K562 (cell line): ENCODE measurements around the gene UPK3A. TPM values are rescaled to one million over a fixed set of nuclear protein-coding genes. Genes with fewer than 3 reads are reported as not detected.

Source experiments
- CBFA2T3 ChIP-seq: fragments of 450-650 bp; IDR thresholded peaks from 2 replicates; pipeline ENCODE4 v1.6.1; 2017
- FIP1L1 ChIP-seq: fragments of 200-400 bp; formaldehyde crosslinking; IDR thresholded peaks from 2 replicates; pipeline ENCODE4 v1.6.1; 2018; ENCODE audit warnings: mild to moderate bottlenecking, low read depth, low read length; ENCODE audit not compliant: poor library complexity, severe bottlenecking
- FOXM1 ChIP-seq, 2 experiments: fragments of 450-650 bp in 1 of 2; sonication (generic) in 1 of 2; formaldehyde crosslinking in 1 of 2; IDR thresholded peaks; 2 replicates each; pipeline versions ENCODE4 v1.6.1 to v1.9.0; 2017 to 2022; ENCODE audit warnings: low read depth in 2 of 2, mild to moderate bottlenecking in 2 of 2, missing genetic modification reagents in 1 of 2, moderate library complexity in 1 of 2
- GATA2 ChIP-seq: sonication (generic); formaldehyde crosslinking; IDR thresholded peaks from 2 replicates; pipeline ENCODE4 v1.4.0; 2020; ENCODE audit warnings: mild to moderate bottlenecking, missing genetic modification reagents
- MAFG ChIP-seq: fragments of 450-650 bp; conservative IDR thresholded peaks from 2 replicates; pipeline ENCODE4 v1.6.1; 2016; ENCODE audit warnings: missing genetic modification characterization, missing compliant biosample characterization
- MCM7 ChIP-seq, 2 experiments: fragments of 450-650 bp; IDR thresholded peaks; 2 replicates each; pipeline ENCODE4 v1.6.1; 2016 to 2018
- NCOA6 ChIP-seq: fragments of 450-650 bp; IDR thresholded peaks from 2 replicates; pipeline ENCODE4 v1.6.1; 2017; ENCODE audit warnings: mild to moderate bottlenecking
- PCBP2 ChIP-seq: fragments of 200-400 bp; formaldehyde crosslinking; IDR thresholded peaks from 2 replicates; pipeline ENCODE4 v1.6.1; 2018; ENCODE audit warnings: low read length, low read depth, mild to moderate bottlenecking, moderate library complexity; ENCODE audit not compliant: poor library complexity, severe bottlenecking
- PHF21A ChIP-seq: fragments of 450-650 bp; IDR thresholded peaks from 2 replicates; pipeline ENCODE4 v1.6.1; 2017; ENCODE audit warnings: low read depth, borderline replicate concordance
- POLR2AphosphoS5 ChIP-seq: IDR thresholded peaks from 2 replicates; pipeline ENCODE4 v1.6.1; 2011; ENCODE audit warnings: mild to moderate bottlenecking, low read depth, low read length, moderate library complexity; ENCODE audit not compliant: control insufficient read depth, insufficient read depth
- SP2 ChIP-seq: IDR thresholded peaks from 2 replicates; pipeline ENCODE4 v1.6.1; 2011; ENCODE audit warnings: mild to moderate bottlenecking, low read depth, low read length, moderate library complexity; ENCODE audit not compliant: poor library complexity, severe bottlenecking; ENCODE audit errors: extremely low read depth
- STAT5A ChIP-seq: IDR thresholded peaks from 2 replicates; pipeline ENCODE4 v1.6.1; 2012; ENCODE audit warnings: low read length, inconsistent platforms, borderline replicate concordance
- TCFL5 ChIP-seq: fragments of 250-450 bp; sonication (Bioruptor Pico); conservative IDR thresholded peaks from 2 replicates; pipeline ENCODE4 v1.6.1; 2021; ENCODE audit warnings: mild to moderate bottlenecking, moderate library complexity, matching md5 sums
- ZFP30 ChIP-seq: fragments of 250-450 bp; sonication (Bioruptor Pico); IDR thresholded peaks from 2 replicates; pipeline ENCODE4 v1.8.0; 2022; ENCODE audit warnings: moderate library complexity, mild to moderate bottlenecking, inconsistent platforms, borderline replicate concordance
- ZNF121 ChIP-seq: sonication (generic); formaldehyde crosslinking; conservative IDR thresholded peaks from 2 replicates; pipeline ENCODE4 v1.8.0; 2022; ENCODE audit warnings: missing genetic modification reagents
- ZNF143 ChIP-seq: sonication (generic); formaldehyde crosslinking; IDR thresholded peaks from 2 replicates; pipeline ENCODE4 v1.9.0; 2022; ENCODE audit warnings: mild to moderate bottlenecking, missing genetic modification reagents
- ZNF184 ChIP-seq: sonication (generic); formaldehyde crosslinking; IDR thresholded peaks from 2 replicates; pipeline ENCODE4 v1.5.0; 2020; ENCODE audit warnings: missing genetic modification reagents
- ZNF232 ChIP-seq: sonication (generic); formaldehyde crosslinking; IDR thresholded peaks from 2 replicates; pipeline ENCODE4 v1.8.0; 2022; ENCODE audit warnings: mild to moderate bottlenecking, missing genetic modification reagents
- polyA plus RNA-seq, 8 experiments: library from polyadenylated mRNA; depleted of rRNA in 4 of 8; stranded (reverse) in 5 of 8; unstranded in 3 of 8; fragments of >200 nt; fragmentation: Nextera tagmentation in 2 of 8; fragmentation: Illumina TruSeq in 1 of 8; extraction: Ambion mirVana in 2 of 8; extraction: Trizol in 1 of 8; gene quantifications; 2 replicates each; pipeline versions ENCODE4 v1.2.1 to v1.2.3, GENCODE V29; 2011 to 2014; ENCODE audit warnings: inconsistent platforms in 1 of 8, missing spikeins in 1 of 8
- total RNA-seq, 7 experiments: library from RNA; depleted of rRNA in 6 of 7; stranded (reverse); fragments of >200 nt in 6 of 7; fragmentation: Illumina TruSeq in 2 of 7; extraction: Trizol in 2 of 7; gene quantifications; 2 replicates each; pipeline versions ENCODE4 v1.2.1 to v1.2.3, GENCODE V29; 2011 to 2021; ENCODE audit warnings: low replicate concordance in 1 of 7
- TF ChIP-seq, protein P1 (sequence below), 2 experiments: fragments of 200-800 bp in 1 of 2; sonication (Bioruptor generic) in 1 of 2; sonication (generic) in 1 of 2; formaldehyde crosslinking in 1 of 2; IDR thresholded peaks in 1 of 2; conservative IDR thresholded peaks in 1 of 2; 2 replicates each; pipeline versions ENCODE4 v1.5.0 to v1.6.1; 2016 to 2020; ENCODE audit warnings: missing compliant biosample characterization in 1 of 2, missing genetic modification characterization in 1 of 2, missing genetic modification reagents in 1 of 2
- TF ChIP-seq, protein P2 (sequence below): fragments of 450-650 bp; IDR thresholded peaks from 2 replicates; pipeline ENCODE4 v1.6.1; 2016; ENCODE audit warnings: low read depth, mild to moderate bottlenecking, moderate library complexity
- TF ChIP-seq, protein P3 (sequence below): fragments of 450-650 bp; formaldehyde crosslinking; IDR thresholded peaks from 2 replicates; pipeline ENCODE4 v1.4.0; 2022; ENCODE audit warnings: missing genetic modification characterization
- TF ChIP-seq, protein P4 (sequence below): sonication (generic); IDR thresholded peaks from 2 replicates; pipeline ENCODE4 v1.6.1; 2016

The UPK3A gene
- total and polyA plus RNA-seq, 9 of the 15 experiments (the other 6 are each of a cell fraction or from before 2014, with no cell fraction given) = not detected

DNA sequence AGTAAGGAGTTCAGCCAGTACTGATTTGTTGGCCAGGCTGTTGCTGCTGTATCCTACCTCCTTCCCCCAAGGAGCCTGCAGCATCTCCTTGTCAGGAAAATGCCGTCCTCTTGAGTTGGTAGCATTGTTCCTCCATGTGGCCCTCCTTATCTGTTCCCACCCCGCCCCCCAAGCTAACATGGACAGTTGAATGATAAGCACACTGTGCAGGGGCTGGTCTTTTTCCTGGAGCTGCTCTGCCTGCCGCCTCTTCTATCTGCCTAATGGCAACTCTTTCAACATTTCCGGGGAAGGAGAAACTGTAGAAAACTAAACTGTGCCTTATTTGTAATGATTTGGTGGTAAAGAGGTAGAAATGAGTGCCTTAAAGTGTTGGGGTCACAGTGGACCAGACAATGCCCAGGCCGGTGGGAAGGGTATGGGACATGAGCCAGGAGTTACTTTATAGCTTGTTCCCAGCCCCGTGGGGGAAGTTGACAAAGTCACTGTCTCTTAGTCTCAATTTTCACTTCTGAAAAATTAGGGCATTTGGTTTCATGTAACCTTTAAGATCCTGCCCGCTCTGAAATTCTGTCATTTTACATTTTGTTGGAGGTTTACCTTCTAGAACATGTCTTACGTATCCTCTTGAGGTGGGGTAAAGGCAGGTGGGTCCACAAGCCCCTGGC is 29.4 kb downstream of the UPK3A start (continued):
- TF ChIP-seq, protein P1, sequence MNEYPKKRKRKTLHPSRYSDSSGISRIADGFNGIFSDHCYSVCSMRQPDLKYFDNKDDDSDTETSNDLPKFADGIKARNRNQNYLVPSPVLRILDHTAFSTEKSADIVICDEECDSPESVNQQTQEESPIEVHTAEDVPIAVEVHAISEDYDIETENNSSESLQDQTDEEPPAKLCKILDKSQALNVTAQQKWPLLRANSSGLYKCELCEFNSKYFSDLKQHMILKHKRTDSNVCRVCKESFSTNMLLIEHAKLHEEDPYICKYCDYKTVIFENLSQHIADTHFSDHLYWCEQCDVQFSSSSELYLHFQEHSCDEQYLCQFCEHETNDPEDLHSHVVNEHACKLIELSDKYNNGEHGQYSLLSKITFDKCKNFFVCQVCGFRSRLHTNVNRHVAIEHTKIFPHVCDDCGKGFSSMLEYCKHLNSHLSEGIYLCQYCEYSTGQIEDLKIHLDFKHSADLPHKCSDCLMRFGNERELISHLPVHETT (CRISPR knock-in tag; conservative IDR thresholded peaks at IDR 0.05 in 1 of 2, IDR thresholded peaks at IDR 0.05 in 1 of 2) = 0 out of 4 replicates have a peak, but pooled peaks of 1 of the 2 experiments have one; percentile 26
- TF ChIP-seq POLR2AphosphoS5 (peak; percentile 69; the same call in 1 of the 2 replicates), SP2 (no peak), ZNF121 (CRISPR knock-in tag) (no peak), PHF21A (no peak), ZNF143 (CRISPR knock-in tag) (no peak), ZNF232 (CRISPR knock-in tag) (no peak), FIP1L1 (no peak), TCFL5 (CRISPR knock-in tag) (no peak), CBFA2T3 (peak; percentile 90), PCBP2 (no peak), MCM7 (IDR thresholded peaks at IDR 0.05) (no peak), FOXM1 (IDR thresholded peaks at IDR 0.05; ENCODE audit: low read depth) (0 out of 2 replicates have a peak, but pooled peaks have one; percentile 36), FOXM1 (CRISPR knock-in tag; IDR thresholded peaks at IDR 0.05; ENCODE audit: low read depth) (no peak), ZFP30 (CRISPR knock-in tag) (no peak), GATA2 (CRISPR knock-in tag) (peak; percentile 78), NCOA6 (no peak), MAFG (tag) (no peak), ZNF184 (CRISPR knock-in tag) (no peak), STAT5A (peak; percentile 68)
- TF ChIP-seq, protein P2, sequence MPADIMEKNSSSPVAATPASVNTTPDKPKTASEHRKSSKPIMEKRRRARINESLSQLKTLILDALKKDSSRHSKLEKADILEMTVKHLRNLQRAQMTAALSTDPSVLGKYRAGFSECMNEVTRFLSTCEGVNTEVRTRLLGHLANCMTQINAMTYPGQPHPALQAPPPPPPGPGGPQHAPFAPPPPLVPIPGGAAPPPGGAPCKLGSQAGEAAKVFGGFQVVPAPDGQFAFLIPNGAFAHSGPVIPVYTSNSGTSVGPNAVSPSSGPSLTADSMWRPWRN = 0 out of 2 replicates have a peak, but pooled peaks have one; percentile 13
- TF ChIP-seq, protein P3, sequence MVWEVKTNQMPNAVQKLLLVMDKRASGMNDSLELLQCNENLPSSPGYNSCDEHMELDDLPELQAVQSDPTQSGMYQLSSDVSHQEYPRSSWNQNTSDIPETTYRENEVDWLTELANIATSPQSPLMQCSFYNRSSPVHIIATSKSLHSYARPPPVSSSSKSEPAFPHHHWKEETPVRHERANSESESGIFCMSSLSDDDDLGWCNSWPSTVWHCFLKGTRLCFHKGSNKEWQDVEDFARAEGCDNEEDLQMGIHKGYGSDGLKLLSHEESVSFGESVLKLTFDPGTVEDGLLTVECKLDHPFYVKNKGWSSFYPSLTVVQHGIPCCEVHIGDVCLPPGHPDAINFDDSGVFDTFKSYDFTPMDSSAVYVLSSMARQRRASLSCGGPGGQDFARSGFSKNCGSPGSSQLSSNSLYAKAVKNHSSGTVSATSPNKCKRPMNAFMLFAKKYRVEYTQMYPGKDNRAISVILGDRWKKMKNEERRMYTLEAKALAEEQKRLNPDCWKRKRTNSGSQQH = no peak
- TF ChIP-seq, protein P4, sequence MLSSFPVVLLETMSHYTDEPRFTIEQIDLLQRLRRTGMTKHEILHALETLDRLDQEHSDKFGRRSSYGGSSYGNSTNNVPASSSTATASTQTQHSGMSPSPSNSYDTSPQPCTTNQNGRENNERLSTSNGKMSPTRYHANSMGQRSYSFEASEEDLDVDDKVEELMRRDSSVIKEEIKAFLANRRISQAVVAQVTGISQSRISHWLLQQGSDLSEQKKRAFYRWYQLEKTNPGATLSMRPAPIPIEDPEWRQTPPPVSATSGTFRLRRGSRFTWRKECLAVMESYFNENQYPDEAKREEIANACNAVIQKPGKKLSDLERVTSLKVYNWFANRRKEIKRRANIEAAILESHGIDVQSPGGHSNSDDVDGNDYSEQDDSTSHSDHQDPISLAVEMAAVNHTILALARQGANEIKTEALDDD = peak; percentile 21; the same call in 1 of the 2 replicates
